Pulmonary artery endothelial cell (primary cell): ENCODE data around the gene TPRG1. TPM values are rescaled to one million over a fixed set of nuclear protein-coding genes. Genes with fewer than 3 reads are reported as not detected.

Experiments
- DNase-seq: peaks from one replicate; pipeline ENCODE4 v3.0.0-alpha.2; 2011; ENCODE audit warnings: low read depth, low spot score
- total RNA-seq: library from RNA; depleted of rRNA; stranded (reverse); fragments of >200 nt; gene quantifications from 2 replicates; pipeline ENCODE4 v1.2.3, GENCODE V29; 2014

The TPRG1 gene
- total RNA-seq, 1 donor from 2014 or later = 0.13 TPM

- DNase-seq = no peak
Observed at GRCh38 chr3:189277711-189278110, 105.9 kb downstream of the TPRG1 start.

GRCh38 chr3:189278221-189278620, 106.5 kb downstream of the TPRG1 start:
- no peak for DNase-seq

- no peak for DNase-seq
Observed at GRCh38 chr3:189282189-189282588, 110.4 kb downstream of the TPRG1 start.

GRCh38 chr3:189282741-189283140, 111.0 kb downstream of the TPRG1 start:
- no peak for DNase-seq

GRCh38 chr3:189286188-189286587, 114.4 kb downstream of the TPRG1 start:
- DNase-seq = no peak

DNA sequence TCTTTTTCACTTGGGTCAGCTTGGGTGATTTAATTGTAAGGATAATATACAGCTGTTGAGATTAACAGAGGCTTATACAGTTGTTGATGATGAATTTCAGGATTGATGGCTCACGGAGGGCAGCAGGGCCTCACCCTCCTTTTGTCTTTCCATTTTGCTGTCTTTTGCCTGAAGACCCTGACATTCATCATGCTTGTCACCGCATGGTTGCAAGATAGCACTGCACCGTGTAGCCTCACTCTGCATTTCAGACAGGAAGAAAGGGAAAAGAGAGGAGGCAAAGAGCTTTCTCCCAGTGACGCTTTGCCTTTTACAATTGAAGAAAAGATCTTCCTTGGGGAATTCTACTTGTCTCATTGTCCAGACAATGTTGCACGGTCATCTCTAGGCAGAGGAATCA, 115.1 kb downstream of the TPRG1 start:
- DNase-seq = no peak

- DNase-seq = no peak
Observed at GRCh38 chr3:189288348-189289235, 116.8 kb downstream of the TPRG1 start.

- DNase-seq = no peak
Observed at GRCh38 chr3:189289251-189289650, 117.5 kb downstream of the TPRG1 start.

DNA sequence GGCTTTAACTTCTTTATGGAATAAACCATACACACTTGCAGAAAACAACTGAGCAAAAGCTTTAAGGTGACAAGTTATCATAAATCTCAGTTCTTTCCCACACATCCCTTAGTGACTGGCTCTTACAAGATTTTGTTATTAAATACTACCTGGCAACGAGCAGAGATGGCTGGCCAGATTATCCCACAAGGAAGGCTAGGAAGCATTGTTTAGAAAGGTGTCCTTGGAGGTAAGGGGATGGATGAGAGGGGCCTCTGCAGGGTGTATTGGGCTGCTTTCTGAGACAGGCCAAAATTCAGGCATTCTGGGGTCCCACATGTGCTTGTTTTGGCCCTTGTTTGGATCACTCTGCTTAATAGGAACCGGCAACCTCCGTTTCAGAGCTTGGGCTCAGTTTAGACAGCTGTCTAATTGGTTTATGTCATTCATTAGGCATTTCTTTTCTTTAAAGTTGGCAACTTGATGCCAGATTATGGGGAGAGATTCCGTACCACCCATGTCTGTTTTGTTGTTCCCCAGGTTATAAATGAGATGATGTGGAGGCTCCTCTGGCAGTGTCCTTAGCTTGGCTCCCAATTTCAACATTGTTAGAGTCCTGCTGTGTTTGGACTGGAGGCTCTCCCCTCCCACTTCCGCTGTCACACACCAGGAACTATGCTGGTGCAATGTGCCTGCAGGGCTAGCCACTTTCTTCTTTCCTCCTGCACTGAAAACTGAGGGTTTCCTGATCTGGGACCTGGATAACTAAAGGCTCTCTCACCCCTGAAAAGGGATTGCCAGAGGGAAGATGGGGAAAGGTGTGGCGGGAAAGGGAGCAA, 121.1 kb downstream of the TPRG1 start:
- no peak for DNase-seq

DNA sequence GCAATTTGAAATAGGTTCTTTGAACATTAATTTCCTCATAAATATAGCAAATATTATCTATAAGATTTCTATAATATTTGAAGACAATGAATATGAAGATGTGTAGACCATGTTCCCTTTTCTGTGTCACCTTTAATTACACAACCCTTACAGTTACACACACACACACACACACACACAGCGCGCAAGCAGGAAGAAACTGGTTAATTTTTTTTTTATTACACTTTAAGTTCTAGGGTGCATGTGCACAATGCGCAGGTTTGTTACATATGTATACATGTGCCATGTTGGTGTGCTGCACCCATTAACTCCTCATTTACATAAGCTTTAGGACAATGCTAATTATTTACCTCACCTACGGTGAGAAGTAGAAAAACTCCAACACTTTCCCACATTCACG, 122.9 kb downstream of the TPRG1 start:
- DNase-seq = no peak

DNA sequence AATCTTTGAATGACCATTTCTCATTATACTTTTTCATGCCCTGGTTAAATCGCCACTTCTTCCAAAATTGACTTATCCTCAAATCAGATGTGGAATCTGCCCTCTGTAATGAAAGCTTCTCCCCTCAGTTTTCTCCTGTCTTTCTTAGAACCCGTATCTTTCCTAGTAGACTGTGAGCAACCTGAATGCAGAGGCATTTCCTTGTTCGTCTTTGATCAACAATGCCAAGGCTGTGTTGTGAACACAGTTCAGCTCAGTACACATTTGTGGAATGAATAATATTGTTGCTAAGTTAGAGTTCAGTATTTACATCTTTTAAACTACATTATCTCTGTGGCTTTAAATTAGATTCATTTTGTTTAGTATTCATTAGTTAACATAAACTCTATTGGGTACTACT, 123.3 kb downstream of the TPRG1 start:
- no peak for DNase-seq

DNA sequence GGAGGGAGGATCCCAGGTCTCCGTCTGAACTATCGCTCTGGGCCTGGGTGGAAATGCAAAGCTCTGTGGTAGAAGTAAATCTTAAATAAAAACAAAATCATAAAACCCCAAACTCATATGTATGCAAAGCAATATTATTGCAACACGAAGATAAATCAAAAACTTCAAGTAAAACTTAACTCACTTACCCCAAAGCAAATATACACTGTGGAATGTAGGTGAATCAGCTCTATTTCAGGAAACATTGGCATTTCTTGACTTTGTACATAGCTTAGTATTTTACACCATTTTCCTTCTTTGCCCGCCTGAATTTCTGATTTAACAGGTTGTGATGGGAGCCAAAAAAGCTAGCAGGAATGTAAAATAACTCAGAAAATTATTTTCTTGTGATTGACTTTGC, 126.2 kb downstream of the TPRG1 start:
- no peak for DNase-seq

GRCh38 chr3:189298469-189299375, 127.0 kb downstream of the TPRG1 start:
- no peak for DNase-seq

DNA sequence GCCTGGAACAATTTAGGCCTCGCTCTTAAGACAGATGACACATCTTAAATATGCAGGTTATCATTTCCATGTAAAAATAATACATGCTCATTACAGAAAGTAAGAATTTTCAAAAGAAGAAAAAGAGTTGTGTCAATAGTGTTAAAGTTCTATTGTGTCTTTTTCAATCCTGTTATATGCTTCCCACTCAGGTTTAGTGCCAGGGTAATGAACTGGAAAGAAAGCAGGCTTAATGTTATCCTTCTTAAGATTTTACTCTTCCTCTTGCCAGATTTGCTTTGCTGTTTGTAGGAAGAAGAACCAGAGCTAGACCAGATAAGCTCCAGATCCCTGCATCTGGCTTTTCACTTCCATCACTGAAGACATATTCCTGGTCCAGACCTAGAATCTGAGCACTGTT, 128.6 kb downstream of the TPRG1 start:
- no peak for DNase-seq

GRCh38 chr3:189301479-189301878, 129.7 kb downstream of the TPRG1 start:
- DNase-seq = no peak

DNA sequence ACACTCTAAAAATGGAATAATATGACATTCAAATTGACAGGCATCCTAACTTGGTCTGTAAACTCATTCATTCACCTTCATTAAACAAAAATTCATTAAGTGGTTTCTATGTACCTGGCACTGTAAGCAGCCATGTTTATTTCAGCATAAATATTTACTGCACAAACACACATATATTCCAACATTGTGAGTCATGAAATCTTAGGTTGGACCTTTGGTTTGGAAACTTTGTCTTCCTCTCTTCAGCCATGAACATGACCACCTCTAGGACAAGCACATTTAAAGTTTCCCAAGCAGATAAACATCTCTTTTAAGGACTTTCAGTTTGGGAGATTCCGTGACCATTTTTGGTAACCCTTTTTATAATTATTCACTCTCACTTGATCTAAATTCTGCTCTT, 131.8 kb downstream of the TPRG1 start:
- no peak for DNase-seq

GRCh38 chr3:189304465-189305351, 132.9 kb downstream of the TPRG1 start:
- DNase-seq = no peak

DNA sequence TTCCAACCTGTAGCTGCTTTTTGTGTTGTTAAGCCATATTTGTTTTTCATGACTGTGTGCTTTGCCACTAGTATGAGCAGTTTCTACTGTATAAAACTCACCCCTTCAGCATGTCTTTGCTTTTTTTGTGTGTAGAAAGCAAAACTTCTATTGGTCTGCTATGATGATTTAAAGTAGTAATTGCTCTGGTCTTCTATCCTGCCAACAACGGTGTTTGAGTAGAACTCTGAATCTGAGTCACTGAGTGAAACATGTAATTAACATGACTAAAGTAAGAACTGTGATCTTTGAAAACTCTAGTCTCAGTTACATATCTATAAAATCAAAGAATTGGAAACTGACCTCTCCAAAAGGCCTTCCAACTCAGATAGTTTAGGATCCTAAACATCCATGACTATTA, 133.6 kb downstream of the TPRG1 start:
- no peak for DNase-seq

- DNase-seq = no peak
Observed at GRCh38 chr3:189307963-189308362, 136.2 kb downstream of the TPRG1 start.

DNA sequence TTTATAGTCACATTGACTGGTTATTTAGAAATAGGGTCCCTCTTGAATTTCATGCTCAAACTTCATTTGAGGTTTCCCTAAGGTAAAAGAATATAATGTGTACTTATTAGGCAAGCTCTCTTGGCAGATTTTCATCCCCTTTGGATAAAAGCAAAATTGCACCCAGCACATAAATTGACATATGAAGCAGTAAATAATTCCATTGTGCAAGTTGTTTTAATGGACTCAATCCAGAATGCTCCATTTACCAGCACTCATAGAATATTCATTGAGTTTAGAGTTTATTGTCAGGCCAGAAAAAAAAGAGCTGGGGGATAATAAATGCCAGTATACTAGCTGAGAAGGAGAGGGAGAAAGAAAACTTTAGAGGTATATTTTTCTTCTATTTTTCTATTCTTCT, 136.8 kb downstream of the TPRG1 start:
- no peak for DNase-seq
